Amniotic epithelial cell (primary cell): ENCODE data around the gene NRP1.

Experiments used
- DNase-seq: peaks from one replicate; pipeline ENCODE4 v3.0.0-alpha.2; 2010; ENCODE audit warnings: low read depth

NRP1 gene

DNA sequence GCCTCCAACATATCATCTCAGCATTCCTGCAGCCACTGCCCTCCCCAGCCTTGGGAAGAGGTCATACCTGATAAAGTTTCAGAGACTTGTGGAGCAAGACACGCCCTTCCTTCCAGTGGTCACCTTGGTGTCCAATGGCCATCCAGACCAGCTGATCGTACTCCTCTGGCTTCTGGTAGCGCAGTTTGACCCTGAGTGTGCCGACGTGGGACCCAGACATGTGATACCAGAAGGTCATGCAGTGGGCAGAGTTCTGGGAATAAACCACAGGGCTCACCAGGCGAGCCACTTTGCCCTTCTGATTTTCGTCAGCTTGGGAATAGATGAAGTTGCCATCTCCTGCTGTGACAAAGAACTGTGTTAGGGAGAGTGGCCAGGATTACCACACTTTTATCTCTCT, 148.3 kb downstream of the NRP1 start:
- DNase-seq = no peak

DNA sequence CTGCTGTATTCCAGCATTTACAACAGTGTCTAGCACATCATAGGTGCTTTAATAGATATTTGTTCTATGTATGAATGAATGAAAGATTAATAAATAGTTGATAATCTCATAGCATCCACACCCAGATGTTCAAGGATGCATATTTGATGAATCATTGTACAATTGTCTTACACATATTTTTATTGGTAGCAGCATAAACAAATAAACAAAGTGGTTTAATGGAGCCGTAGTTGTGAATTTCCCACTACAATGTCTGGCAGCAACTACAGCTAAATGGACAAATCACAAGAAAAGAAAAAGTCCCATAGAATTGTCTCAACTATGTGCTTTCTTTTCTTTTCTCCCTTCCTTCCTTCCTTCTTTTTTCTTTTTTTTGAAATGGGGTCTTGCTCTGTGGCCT, 150.8 kb downstream of the NRP1 start:
- no peak for DNase-seq

GRCh38 chr10:33180921-33181320, 153.5 kb downstream of the NRP1 start:
- DNase-seq = no peak

- DNase-seq = peak; percentile 26
Observed at GRCh38 chr10:33180390-33180789, 154.1 kb downstream of the NRP1 start.

DNA sequence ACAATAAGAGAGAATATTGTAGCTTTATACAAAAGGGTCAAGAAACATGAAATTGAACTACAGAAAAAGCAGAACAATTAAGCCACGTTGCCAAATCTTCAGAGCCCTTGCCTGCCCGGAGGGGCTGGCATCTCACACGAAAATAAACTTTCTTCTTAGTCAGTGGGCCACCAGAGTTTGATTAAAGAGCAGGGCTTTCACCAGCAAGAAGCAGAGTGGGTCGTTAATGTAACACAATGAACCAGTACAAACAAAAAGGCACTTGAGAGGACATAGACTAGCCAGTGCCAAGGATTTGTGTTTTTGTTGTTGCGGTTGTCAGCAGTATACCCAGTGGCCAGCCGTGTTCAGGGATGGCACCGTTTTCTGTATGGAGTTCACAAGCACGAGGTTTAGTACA, 155.4 kb downstream of the NRP1 start:
- DNase-seq = no peak

- DNase-seq = no peak
Observed at GRCh38 chr10:33178026-33178755, 156.3 kb downstream of the NRP1 start.

DNA sequence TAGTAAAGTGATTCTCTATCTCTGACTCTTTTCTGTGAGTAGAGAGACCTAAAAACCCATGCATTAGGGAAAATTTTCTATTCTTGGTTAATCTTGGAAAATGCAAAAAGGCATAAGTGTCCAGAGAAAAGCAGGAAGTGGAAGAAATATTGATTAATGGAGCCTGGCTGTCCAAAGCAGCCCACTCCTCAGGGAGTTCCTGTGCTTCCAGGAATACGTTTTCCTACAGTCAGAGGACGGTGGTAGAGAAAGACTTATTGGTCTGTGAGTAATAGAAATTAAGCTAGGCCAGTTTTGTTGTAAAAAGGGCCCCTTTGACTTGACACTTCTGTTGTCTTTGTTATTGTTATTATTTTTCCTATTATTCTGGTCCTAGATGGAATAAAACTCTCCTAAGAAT, 157.8 kb downstream of the NRP1 start:
- no peak for DNase-seq

DNA sequence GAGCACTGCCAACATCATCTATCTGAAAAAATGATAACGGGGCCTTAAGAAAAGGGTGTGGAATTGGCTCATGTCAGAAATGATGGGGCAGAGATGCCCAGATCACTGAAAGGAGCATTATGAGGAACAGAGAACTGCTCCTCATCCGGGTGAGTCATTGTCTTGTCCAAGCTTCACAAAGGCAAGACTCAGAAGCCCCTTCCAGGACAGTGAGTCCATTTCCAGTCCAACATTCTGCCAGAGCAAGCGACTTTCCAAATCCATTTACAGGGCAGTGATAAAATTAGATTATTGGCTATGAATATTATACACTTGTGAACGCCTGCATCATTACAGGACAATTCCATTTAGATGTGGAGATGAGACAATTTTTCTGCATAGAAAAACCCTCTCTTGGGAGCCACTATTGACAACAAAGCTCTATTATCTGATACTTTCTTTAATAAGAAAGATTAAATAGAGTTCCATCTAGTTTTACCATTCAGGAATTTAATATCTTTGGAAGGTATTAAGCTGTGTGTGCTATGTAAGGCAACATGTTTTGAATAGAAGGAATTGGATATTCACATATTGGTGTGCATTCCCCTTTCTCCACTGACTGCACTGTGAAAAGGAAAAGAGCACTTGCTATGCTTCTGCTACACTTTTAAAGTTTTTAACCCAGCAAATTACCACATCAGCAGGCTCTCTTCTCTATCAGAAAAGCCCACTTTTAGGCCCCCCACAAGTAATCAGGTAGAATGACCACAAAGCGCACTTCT, 159.6 kb downstream of the NRP1 start:
- no peak for DNase-seq

- DNase-seq = no peak
Observed at GRCh38 chr10:33165911-33166310, 168.6 kb downstream of the NRP1 start.

GRCh38 chr10:33164060-33164709, 170.3 kb downstream of the NRP1 start:
- DNase-seq = no peak

- no peak for DNase-seq
Observed at GRCh38 chr10:33162248-33162575, 172.3 kb downstream of the NRP1 start.

DNA sequence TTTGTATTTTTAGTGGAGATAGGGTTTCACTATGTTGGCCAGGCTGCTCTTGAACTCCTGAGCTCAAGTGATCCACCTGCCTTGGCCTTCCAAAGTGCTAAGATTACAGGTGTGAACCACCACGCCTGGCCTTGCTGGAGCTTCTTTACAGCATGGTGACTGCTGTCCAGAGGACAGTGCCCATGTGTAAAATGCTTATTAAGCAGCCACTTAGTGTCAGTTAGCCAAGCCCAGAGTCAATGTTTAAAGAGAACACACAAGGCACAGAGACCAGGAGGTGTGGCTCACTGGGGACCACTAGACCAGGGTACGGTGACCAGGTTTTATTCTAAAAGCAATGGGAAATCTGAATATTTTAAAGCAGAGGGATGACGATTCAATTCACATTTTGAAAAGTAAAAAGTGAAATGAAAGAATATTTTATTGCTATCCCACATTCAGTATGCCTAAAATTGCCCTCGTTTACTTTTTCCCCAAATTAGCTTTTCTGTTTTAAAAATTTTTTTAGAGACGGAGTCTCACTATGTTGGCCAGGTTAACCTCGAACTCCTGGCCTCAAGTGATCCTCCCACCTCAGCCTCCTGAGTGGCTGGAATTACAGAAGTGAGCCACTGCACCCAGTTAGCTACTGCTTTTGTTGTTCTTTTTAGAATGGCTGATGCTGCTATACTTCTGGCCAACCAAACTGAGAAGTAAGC, 172.8 kb downstream of the NRP1 start:
- no peak for DNase-seq

DNA sequence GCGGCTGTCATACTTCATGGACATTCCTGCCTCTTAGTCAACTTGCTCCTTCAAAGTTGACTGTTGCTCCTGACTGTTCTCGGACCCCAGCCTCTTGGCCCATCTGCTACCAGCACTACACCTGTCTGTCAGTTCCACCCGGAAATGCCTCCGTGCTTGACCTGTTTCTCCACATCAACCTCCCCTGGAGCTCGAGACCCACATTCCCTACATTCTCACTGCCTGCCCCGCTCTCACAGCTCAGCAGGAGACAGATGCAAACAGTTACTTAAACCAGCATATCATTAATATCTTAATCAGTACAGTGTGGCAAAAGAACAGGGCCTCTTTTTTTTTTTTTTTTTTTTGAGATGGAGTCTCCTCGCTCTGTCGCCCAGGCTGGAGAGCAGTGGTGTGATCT, 174.3 kb downstream of the NRP1 start:
- no peak for DNase-seq

- no peak for DNase-seq
Observed at GRCh38 chr10:33157103-33157502, 177.4 kb downstream of the NRP1 start.

GRCh38 chr10:33155720-33156638, 178.5 kb downstream of the NRP1 start:
- peak; percentile 82 for DNase-seq

GRCh38 chr10:33154590-33154989, 179.9 kb downstream of the NRP1 start:
- DNase-seq = no peak

DNA sequence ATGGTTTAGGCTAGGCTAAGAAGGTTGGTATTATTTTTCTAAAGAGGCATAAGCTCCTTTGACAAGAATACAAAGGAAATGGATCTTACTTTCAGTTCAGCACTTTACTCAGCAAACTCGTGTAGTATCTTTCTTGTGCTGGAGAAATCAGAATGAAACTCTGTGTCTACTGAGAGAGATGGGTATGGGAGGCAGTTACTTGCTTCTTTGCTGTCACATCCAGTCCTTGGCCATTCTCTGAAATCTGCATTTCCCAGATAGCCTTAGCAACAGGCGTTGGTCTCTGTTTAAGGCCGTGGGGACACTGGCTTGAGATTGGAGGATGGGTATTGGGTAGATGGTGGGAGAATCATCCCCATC, 180.5 kb downstream of the NRP1 start:
- DNase-seq = no peak

DNA sequence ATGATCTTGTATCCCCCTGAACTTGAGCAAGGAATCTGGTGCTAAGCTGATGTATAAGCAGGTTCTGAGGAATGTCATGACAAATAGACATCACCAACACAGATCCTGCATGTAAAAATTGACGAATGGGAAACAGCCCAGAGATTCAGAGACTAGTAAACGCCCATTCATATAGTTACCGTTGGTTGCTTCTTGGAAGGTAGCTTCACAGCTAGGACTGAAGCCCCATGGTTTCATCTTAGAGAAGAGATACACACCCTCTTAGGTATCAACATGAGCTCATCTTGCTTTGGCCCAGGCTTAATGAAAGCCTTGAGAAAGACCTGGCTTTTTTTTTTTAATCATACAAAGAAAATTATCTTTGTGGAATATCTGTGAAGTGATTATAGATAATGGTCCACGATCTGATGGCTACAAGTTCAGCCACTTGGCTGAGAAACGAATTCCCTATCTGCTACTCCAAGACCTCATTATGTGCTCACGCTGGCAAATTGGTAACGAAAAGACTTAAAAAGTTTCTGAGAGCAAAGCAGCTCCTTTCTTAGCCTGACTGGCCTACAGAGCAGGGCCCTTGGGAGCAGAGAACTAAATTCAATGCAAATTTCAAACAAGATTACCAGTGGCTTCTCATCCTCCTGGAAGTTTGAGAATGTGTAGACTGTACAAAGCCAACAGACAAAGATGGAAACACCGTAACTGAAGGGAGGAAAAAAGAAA, 181.1 kb downstream of the NRP1 start:
- DNase-seq = no peak

- DNase-seq = peak; percentile 50
Observed at GRCh38 chr10:33152750-33153149, 181.7 kb downstream of the NRP1 start.

GRCh38 chr10:33152146-33152545, 182.3 kb downstream of the NRP1 start:
- peak; percentile 40 for DNase-seq

DNA sequence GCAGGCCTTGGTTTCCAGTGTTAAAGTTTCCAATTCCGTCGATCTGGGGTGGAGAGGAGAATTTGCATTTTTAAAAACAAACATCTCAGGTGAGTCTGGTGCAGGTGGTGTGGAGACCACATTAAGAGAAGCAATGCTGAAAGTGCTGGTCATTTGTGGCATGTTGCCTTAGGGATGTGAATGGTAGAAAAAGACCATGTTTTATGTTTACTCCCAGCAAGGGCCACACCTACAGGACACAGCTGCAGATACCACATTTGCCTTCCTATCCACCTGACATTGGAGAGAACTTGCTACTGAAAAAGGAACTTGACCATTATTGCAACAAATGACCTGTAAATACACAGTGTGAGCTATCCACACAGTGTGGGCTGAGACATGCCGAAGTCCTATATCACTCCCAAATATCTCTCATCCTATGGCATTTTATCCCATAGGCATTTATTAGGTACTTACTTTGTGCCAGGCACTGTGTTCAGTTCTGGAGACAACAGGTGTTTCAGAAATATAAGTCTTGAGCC, 183.1 kb downstream of the NRP1 start:
- DNase-seq = no peak
